Activated T-helper 9 cell treated with anti-CD3 and anti-CD28 coated beads, Interleukin-2, amount 50 U/mL, for 16 hours (primary cell): ENCODE data around the gene SPINK9.

Source experiments
- DNase-seq: peaks from one replicate; pipeline ENCODE4 v3.0.0-alpha.2; 2020; ENCODE audit warnings: low read depth

SPINK9 gene

DNA sequence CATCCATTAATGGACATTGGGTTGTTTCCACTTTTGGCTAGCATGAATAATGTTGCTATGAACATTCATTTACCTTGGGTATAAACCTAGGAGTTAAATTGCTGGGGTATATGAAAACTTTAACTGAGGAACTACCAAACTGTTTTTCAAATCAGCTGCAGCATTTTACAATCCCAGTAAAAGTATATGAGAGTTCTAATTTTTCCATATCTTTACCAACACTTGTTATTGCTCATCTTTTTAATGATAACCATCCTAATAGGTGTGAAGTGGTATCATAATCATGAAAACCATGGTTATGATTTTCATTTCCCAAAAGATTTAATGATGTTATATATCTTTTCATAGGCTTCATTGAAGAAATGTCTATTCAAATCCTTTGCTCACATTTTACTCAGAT is 32.9 kb downstream of the SPINK9 start:
- no peak for DNase-seq

DNA sequence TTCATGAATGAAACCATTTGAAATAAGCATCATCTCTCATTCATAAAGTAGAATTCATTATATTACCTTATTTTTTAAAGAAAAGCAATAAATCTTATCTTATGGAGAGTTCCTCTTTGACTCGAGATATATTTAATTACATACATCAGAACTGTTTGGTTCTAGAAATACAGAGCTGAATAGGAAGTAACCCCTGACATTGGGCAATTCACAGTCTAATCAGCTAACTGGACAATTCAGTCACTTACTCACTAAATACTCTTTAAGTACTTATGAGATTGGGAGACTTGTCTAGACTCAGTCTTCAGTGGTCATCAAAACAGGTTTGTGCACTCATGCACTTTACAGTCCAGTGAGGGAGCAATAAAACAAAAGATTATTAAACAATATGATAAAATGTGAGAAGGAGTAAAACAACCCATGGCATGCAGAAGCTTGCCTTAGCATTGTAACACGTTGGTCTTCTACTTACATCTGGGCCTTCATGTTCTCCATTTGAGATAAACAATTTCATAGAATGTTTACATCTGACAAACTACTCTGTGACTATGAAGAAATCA is 36.9 kb downstream of the SPINK9 start:
- no peak for DNase-seq

DNA sequence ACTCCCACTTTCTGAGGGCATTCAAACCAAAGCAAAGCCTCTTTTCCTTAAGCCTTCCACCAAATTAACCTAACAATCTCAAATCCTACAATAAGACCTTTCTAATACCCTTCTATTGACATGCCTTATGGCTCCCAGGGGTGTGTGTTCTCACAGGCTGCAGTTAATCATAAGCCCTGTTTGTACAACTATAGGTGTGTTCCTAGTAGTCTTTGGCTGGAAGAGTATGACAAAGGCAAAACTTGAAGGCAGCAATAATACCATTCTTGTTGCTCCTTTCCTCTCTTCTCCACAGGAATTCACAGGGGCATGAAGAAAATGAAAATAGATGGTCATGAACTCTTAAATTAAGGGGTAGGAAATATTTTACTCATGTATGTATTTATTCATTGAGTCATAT is 37.5 kb downstream of the SPINK9 start:
- DNase-seq = no peak

DNA sequence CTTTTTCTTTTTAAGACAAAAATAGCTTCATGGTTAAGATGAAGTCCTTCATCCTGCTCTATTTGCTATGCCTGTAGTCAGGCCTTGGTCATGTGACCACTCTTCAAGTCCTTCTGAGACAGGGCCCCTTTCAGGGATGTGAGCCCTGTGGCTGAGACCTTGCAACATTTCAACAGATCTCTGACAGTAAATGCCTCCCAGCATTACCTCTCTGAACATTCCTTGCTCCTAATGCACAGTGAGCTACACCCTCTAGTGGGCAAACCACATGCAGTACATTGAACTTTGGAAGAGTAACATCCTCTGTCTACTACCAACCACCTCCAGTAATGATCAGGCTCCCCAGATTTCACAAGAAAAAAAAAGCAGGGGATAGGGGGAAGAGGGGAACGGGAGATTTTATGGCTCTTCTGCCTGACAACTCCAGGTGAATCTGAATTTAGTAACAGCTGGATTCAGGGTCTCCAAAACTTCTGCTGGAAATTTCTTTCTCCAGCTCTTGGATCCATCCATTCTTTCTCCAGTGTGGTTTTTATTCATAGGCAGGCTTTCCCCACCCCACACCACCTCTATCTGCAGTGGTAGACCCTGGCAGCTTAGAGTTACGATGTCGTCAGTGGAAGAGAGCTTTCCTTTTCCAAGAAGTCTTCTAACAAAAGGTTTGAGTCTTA is 39.5 kb downstream of the SPINK9 start:
- no peak for DNase-seq

DNA sequence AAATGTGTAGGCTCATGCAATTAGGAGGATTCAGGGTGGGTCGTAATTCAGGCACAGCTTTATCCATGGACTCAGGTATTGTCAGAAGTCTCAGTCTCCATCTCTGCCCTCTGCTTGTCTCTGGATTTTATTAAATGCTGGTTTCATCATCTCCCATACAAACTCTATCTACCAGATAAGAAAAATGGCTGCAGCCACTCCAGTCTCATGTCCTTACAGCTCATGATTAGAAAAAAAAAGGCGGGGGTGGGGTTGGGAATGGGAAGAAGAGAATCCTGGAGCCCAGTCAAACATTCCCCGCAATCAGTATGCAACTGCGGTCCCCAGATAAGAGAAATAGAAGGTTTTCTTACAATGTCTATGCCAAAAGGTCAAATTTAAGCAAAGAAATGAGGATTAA is 40.8 kb downstream of the SPINK9 start:
- DNase-seq = no peak

DNA sequence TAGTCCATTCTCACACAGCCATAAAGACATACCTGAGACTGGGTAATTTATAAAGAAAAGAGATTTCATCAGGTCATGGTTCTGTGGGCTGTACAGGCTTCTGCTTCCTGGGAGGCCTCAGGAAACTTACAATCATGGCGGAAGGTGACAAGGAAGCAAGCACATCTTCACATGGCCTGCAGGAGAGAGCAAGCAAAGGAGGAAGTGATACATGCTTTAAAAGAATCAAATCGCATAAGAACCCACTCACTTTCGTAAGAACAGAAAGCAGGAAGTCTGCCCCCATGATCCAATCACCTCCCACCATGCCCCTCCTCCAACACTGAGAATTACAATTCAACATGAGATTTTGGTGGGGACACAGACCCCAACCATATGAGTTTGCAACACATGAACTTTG is 43.3 kb downstream of the SPINK9 start:
- no peak for DNase-seq

DNA sequence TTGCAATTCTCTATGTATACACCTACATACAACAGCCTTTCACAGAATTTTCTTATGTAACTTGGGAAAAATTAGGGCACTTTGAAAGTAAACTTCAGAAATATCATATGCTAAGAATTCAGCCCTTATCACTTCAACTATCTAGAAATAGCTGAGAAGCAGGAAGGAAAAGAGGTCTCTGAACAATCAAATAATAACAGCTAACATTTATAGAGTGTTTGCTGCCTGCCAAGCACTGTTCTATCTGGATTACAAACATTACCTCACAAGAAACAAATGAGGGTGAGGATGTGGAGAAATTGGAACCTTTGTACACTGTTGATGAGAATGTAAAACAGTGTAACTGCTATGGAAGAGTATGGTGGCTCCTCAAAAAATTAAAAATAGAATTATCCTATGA is 44.0 kb downstream of the SPINK9 start:
- no peak for DNase-seq

DNA sequence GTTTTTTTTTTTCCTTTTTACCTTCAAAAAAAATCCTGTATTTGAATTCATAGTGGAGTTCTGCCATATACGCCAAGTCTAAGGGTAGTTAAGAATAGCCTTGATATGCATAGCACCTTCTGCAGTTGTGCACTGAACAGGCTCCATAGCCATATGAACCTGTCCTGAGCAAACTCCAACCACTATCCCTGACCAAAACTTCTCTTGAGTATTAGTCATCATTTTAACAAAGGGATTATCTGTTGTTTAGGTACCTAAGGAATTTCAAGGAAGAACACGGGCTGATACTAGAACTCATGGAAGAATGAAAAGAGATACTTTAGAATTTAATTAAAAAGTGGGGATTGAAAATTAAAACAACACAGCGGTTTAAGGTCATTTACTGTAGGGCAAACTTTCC is 46.5 kb downstream of the SPINK9 start:
- DNase-seq = no peak

DNA sequence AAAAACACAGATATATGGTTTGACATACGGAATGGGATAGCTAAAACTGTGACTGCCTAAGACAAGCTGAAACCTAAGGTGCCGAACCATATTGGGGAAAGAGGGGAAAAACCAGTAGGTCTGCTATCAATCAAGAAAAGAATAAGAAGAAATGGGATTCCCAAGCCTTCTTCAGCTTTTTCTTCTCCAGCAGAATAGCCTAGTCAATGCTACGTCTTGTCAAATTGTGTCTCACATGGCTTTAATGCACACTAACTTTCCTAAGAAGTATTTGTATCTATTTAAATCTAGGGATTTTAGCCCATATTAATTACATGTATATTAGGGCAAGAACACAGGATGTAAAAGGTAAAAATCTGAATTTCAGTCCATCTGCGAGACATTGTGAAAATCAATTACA is 47.6 kb downstream of the SPINK9 start:
- DNase-seq = no peak

DNA sequence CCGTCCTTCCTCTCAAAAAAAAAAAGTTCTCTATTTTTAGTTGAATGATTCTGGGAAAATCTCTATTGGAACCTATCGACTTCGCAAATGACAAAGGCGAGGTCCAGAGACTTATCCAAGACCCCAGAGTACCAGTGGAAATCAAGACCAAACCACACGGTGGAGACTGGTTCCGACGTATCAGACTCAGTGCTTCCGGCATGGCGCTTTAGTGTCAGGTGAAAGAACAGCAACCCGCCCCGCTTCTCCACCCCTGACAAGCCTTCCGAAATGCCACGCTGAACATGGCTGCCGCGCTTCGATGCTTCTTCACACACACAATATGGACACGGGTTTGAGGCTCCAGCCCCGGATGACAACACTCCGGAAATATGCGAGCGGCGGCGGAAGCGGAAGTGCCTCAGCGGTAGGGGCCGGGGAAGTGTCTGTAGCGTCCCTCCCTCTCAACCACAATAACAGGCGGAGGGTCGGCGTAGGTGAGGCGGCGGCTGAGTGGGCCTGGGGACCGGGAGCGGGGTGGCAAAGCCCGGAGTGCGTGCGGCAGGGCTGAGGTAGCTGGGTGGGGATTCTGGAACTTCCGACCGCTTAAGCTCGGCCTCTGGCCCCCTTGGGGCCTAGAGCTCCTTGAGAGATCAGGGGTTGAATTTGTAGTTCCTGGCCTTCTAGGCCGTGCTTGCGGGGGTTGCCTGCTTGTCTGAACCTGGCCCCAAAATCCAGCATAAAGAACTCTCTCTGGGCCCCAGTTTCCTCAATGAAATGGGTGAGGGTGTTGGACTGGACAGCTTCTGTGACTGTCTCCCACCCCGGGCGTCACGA is 48.4 kb downstream of the SPINK9 start, which contains the start of gene FBXO38:
TSS of gene FBXO38 (plus strand) at position 395 of the 816 bp plus-strand sequence. CDS start 10,819 bp downstream, outside the sequence.
- peak; percentile 96 for DNase-seq

DNA sequence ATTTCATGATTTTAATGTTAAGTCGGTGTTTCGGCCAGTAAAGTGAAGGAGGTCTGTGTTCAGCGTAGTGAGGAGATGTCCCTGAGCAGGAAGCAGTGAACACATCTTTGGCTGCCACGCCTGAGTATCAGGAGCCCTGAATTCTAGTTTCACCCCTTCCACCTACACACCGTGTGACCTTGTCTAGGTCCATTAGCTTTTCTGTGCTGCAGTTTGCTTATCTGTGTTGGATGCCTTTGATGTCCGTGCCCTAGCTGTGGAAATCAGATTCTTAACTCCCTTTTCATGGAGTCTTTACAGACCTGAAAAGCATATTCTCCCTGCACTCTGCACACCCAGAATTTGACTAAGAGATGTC is 49.0 kb downstream of the SPINK9 start:
- no peak for DNase-seq

DNA sequence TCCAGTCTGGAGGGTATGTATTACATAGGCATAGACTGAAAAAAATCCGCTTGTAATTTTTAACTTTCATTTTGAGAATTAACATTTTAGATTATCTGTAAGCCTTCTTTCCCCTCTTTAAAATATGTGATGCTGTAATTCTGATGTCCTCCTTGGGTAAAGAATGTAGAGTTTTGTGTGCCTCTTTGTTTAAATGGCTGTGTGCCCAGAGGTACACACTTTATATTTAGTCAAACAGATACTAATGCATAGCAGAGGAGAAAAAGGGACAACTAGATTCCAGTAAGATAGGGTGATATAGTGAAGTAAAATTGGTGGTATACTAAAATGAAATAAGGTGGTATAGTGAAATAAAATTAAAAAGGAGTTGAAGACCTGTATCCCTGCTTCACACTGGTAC is 49.7 kb downstream of the SPINK9 start:
- DNase-seq = no peak

DNA sequence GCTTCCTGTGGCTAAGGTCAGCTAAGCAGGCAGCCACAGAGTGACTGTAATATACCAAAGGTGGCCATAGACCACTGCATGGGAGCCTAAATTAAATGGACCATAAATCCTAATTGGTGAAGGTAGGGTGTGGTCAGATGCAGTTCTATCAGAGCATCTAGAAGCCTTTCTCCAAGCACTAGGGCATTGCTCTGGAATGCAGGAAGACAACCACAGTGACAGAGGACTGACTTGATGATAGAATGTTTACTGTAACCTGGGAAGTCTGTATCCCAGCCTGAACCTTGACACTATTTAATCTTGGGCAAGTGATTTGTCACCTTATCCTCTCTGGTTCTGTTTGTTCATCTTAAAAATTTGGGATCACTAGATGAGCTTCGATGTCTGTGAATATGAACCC is 50.7 kb downstream of the SPINK9 start:
- DNase-seq = no peak

DNA sequence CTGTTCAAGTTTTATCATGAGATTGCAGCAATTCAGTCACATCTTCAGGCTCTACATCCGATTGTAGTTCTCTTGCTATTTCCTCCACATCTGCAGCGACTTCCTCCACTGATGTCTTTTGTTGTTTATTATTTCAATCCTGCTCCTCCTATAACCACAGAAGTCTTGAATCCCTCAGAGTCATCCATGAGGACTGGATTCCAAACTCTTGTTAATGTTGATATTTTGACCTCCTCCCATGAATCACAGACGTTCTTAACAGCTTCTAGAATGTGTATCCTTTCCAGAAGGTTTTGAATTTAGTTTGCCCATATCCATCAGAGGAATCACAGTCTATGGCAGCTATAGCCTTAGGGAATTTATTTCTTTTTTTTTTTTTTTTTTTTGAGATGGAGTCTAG is 52.0 kb downstream of the SPINK9 start:
- no peak for DNase-seq

DNA sequence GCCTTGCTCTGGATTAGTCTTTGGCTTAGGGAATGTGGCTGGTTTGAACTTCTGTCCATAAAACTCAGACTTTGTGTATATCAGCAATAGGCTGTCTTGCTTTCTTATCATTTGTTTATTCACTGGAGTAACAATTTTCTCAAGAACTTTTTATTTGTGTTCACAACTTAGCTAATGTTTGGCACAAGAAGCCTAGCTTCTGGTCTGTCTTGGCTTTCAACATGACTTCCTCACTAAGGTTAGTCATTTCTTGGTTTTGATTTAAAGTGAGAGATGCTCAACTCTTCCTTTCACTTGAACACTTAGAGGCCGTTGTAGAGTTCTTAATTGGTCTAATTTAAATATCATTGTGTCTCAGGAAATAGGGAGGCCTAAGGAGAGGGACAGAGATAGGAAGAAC is 53.3 kb downstream of the SPINK9 start:
- DNase-seq = no peak
